B cell (primary cell): ENCODE results near the gene PROB1. TPM values are rescaled to one million over a fixed set of nuclear protein-coding genes. Genes with fewer than 3 reads are reported as not detected.

Source experiments
- ATAC-seq: fragments of 200-7000 bp; cut with Tn5 transposase; one replicate; pipeline ENCODE4 v1.10.0; 2021; ENCODE audit warnings: low read depth, mild to moderate bottlenecking, moderate number of reproducible peaks, moderate library complexity
- CTCF ChIA-PET: fragments of 350-600 bp; sonication (Branson Sonifier 250); formaldehyde crosslinking; loops from one replicate; lab custom pipeline; 2021; ENCODE audit warnings: antibody characterized with exemption, inconsistent platforms; lab: Charles Lee
- POLR2A ChIA-PET: fragments of 350-600 bp; sonication (Branson Sonifier 250); formaldehyde crosslinking; loops from one replicate; lab custom pipeline; 2021; ENCODE audit warnings: antibody characterized with exemption; lab: Charles Lee
- DNase-seq: peaks from one replicate; pipeline ENCODE4 v3.0.0; 2013
- H2AFZ ChIP-seq: 2 replicates; pipeline ENCODE4 v1.6.1; 2012; ENCODE audit warnings: mild to moderate bottlenecking, low read depth, low read length; ENCODE audit not compliant: insufficient read depth, poor library complexity, severe bottlenecking
- H3K27ac ChIP-seq, 2 donors: 1 replicate in 1 of 2; 2 replicates in 1 of 2; pipeline ENCODE4 v1.5.1; 2012 to 2013; ENCODE audit warnings: low read length in 2 of 2, mild to moderate bottlenecking in 2 of 2, moderate library complexity in 1 of 2
- H3K27me3 ChIP-seq, 4 experiments: fragments of 200-600 bp in 1 of 4; sonication (generic) in 1 of 4; replicated peaks in 1 of 4; 1 replicate in 2 of 4; 2 replicates in 2 of 4; pipeline versions ENCODE4 v1.6.1 to v1.7.0; 2013 to 2016; ENCODE audit warnings: low read length in 3 of 4, mild to moderate bottlenecking in 2 of 4, mixed read lengths in 1 of 4, moderate library complexity in 1 of 4; ENCODE audit not compliant: insufficient read depth in 4 of 4, control insufficient read depth in 3 of 4; ENCODE audit errors: control extremely low read depth in 1 of 4
- H3K36me3 ChIP-seq, 2 experiments: replicated peaks in 1 of 2; 1 replicate in 1 of 2; 2 replicates in 1 of 2; pipeline versions ENCODE4 v1.6.1 to v1.7.1; 2013; ENCODE audit warnings: low read length in 1 of 2; ENCODE audit not compliant: insufficient read depth in 2 of 2, control insufficient read depth in 1 of 2; ENCODE audit errors: control extremely low read depth in 1 of 2, extremely low read depth in 1 of 2
- H3K4me1 ChIP-seq, 2 donors: fragments of 200-600 bp in 1 of 2; sonication (generic) in 1 of 2; 1 replicate in 1 of 2; 2 replicates in 1 of 2; pipeline versions ENCODE4 v1.5.1 to v1.6.1; 2013 to 2017; ENCODE audit warnings: low read length in 2 of 2; ENCODE audit not compliant: control insufficient read depth in 2 of 2, insufficient read depth in 2 of 2
- H3K4me2 ChIP-seq: replicated peaks from 2 replicates; pipeline ENCODE3; 2012; ENCODE audit warnings: mild to moderate bottlenecking, low read depth, low read length; ENCODE audit not compliant: poor library complexity, severe bottlenecking
- H3K4me3 ChIP-seq, 5 experiments: fragments of 200-600 bp in 1 of 5; sonication (generic) in 1 of 5; 1 replicate in 3 of 5; 2 replicates in 2 of 5; pipeline versions ENCODE4 v1.5.1 to v1.7.0; 2011 to 2016; ENCODE audit warnings: low read length in 4 of 5, mild to moderate bottlenecking in 4 of 5, low read depth in 2 of 5, control low read depth in 1 of 5, moderate library complexity in 1 of 5; ENCODE audit not compliant: insufficient read depth in 1 of 5; ENCODE audit errors: control extremely low read depth in 1 of 5, extremely low read depth in 1 of 5
- H3K79me2 ChIP-seq: fragments of 200-600 bp; sonication (generic); one replicate; pipeline ENCODE4 v1.6.0; 2016; ENCODE audit warnings: low read length; ENCODE audit not compliant: control insufficient read depth, insufficient read depth
- H3K9ac ChIP-seq: fragments of 200-600 bp; sonication (generic); 2 replicates; pipeline ENCODE4 v1.6.1; 2017; ENCODE audit warnings: mild to moderate bottlenecking, low read length, moderate library complexity
- H3K9me3 ChIP-seq, 3 donors: one replicate each; pipeline versions ENCODE4 v1.6.1 to v1.7.1; 2013; ENCODE audit warnings: low read length in 2 of 3; ENCODE audit not compliant: control insufficient read depth in 2 of 3, insufficient read depth in 1 of 3; ENCODE audit errors: control extremely low read depth in 1 of 3
- H4K20me1 ChIP-seq: 2 replicates; pipeline ENCODE4 v1.6.0; 2012; ENCODE audit warnings: mild to moderate bottlenecking, low read length; ENCODE audit not compliant: insufficient read depth, control insufficient read depth, poor library complexity, severe bottlenecking
- H3K27ac Mint-ChIP-seq: one replicate; pipeline ENCODE4 v1.8.0; 2021; ENCODE audit warnings: mixed read lengths
- H3K27me3 Mint-ChIP-seq: one replicate; pipeline ENCODE4 v1.8.0; 2021; ENCODE audit warnings: mixed read lengths
- H3K4me1 Mint-ChIP-seq: one replicate; pipeline ENCODE4 v1.8.0; 2021; ENCODE audit warnings: mixed read lengths
- H3K4me3 Mint-ChIP-seq: one replicate; pipeline ENCODE4 v1.8.0; 2021; ENCODE audit warnings: mixed read lengths
- H3K9me3 Mint-ChIP-seq: one replicate; pipeline ENCODE4 v1.8.0; 2022; ENCODE audit warnings: mixed read lengths; ENCODE audit not compliant: insufficient read depth
- EZH2 ChIP-seq: IDR thresholded peaks from 2 replicates; pipeline ENCODE4 v1.6.1; 2012; ENCODE audit warnings: borderline replicate concordance, low read depth, mild to moderate bottlenecking, moderate library complexity, low read length; ENCODE audit not compliant: insufficient read depth, poor library complexity, severe bottlenecking
- WGBS: methylation state at CpG from one replicate; pipeline ENCODE4 v1.1.5; 2013; ENCODE audit warnings: missing lambda C conversion rate; ENCODE audit not compliant: insufficient coverage; 5-methylcytosine and 5-hydroxymethylcytosine counted together
- intact Hi-C: fragments of 100-400 bp; cut with micrococcal nuclease; formaldehyde crosslinking; loops from one replicate; pipeline ENCODE4 v1.10.0; 2022
- polyA plus RNA-seq: library from polyadenylated mRNA; depleted of rRNA; stranded (reverse); fragments of >200 nt; gene quantifications from 2 replicates; pipeline ENCODE4 v1.2.3, GENCODE V29; 2012
- total RNA-seq, 2 donors: library from RNA; stranded (reverse); fragments of 120-200 nt in 1 of 2; gene quantifications; 1 replicate in 1 of 2; 2 replicates in 1 of 2; pipeline versions ENCODE4 v1.2.3 to v1.2.4, GENCODE V29; 2013 to 2022
- TF ChIP-seq, protein P1 (sequence below): fragments of 200-600 bp; IDR thresholded peaks from one replicate; pipeline ENCODE4 v1.8.0; 2022; ENCODE audit warnings: antibody characterized with exemption, mild to moderate bottlenecking

Gene PROB1
- total and polyA plus RNA-seq, 2 donors (not counting 1 experiment from before 2014, with no cell fraction given), result 1.2 to 3.7 TPM

DNA sequence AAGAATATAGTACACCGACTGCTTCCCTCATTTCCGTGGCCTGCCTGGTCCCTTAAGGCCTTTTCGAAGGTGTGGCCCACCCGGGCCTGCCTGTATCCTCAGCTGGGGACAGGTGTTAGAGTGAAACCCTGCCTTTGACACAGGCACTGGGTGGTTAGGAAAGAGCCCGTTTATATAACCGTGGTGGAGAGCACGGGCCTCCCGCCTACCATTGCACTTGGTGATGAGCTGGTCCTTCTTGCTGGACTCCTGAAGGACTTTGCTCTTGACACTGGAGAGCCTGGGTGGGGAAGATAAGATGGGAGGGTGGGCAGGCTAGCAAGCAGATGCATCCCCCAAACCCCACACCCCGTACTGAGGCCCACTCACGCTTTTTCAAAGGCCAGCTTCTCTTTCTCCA, 6.6 kb upstream of the PROB1 start:
- Histone ChIP-seq H3K9ac (no peak overlapping the region), H3K36me3 (no peaks in the 10 kb centered on the region), H2AFZ (no peak overlapping the region), H3K27ac (no peak overlapping the region), H3K27me3 (no peaks in the 10 kb centered on the region), H3K79me2 (peaks cover 4% of the 10 kb centered on the region), H3K9me3 (no peaks in the 10 kb centered on the region), H3K4me2 (no peak overlapping the region), H3K4me1 (peaks cover 13 to 21% of the 10 kb centered on the region in 2 donors), H4K20me1 (no peaks in the 10 kb centered on the region), H3K4me3 (no peak overlapping the region)
- CTCF ChIA-PET, result interaction anchor here (2.5 to 2.9 kb wide), 2 partner anchors 21 to 112 kb away, joined by 5 to 9 read pairs; no protein-coding TSS in a partner anchor
- POLR2A ChIA-PET, result interaction anchor here (0.6 to 1.9 kb wide), 2 partner anchors 10 to 60 kb away, joined by 3 to 6 read pairs; no protein-coding TSS in a partner anchor
- no peak overlapping the region for H3K27ac Mint-ChIP-seq
- WGBS, result 96% methylated on average over 9 of the region's 10 CpGs
- no peaks in the 10 kb centered on the region for H3K9me3 Mint-ChIP-seq
- TF ChIP-seq EZH2, result no peak
- TF ChIP-seq, protein P1, sequence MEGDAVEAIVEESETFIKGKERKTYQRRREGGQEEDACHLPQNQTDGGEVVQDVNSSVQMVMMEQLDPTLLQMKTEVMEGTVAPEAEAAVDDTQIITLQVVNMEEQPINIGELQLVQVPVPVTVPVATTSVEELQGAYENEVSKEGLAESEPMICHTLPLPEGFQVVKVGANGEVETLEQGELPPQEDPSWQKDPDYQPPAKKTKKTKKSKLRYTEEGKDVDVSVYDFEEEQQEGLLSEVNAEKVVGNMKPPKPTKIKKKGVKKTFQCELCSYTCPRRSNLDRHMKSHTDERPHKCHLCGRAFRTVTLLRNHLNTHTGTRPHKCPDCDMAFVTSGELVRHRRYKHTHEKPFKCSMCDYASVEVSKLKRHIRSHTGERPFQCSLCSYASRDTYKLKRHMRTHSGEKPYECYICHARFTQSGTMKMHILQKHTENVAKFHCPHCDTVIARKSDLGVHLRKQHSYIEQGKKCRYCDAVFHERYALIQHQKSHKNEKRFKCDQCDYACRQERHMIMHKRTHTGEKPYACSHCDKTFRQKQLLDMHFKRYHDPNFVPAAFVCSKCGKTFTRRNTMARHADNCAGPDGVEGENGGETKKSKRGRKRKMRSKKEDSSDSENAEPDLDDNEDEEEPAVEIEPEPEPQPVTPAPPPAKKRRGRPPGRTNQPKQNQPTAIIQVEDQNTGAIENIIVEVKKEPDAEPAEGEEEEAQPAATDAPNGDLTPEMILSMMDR, result no peak
- ATAC-seq (no peak), DNase-seq (no peak)
- no peak overlapping the region for H3K4me3 Mint-ChIP-seq
- peaks cover 28% of the 10 kb centered on the region for H3K4me1 Mint-ChIP-seq
- H3K27me3 Mint-ChIP-seq, result no peaks in the 10 kb centered on the region
- intact Hi-C loops, result loop anchor here (10.0 kb wide), 3 partner anchors 233 to 937 kb away; partner anchors contain the start of gene EGR1

DNA sequence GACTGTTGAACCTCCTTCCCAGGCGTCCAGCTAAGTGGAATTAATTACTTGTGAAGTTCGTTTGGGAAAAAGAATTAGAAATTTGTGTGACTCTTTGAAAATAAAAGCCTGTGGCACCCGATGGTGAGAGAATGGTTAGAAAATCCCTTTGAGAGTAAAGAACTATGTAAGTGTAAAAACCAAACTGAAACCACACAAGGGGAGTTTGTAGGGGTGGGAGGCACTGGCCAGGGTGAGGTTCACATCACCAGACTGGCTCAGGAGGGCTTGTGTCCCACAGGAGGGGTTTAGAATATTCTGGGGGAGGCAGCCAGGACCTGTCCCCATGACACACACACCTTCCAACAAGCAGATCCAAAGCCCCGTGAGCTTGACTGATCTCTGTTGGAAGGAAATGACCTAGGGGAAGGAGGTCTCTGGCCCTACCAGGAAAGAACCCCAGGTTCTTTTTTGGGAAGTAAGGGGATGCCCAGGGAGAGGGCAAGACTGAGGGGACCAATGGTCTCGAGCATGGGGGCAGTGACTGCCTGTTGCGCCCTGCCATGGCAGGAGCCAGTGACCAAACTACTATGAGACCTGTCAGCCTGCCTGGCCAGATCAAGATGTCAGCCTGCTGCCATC, 4.7 kb upstream of the PROB1 start:
- Histone ChIP-seq H3K9me3 (no peaks in the 10 kb centered on the region), H3K4me1 (peaks cover 10 to 17% of the 10 kb centered on the region in 2 donors), H3K4me3 (no peak overlapping the region), H2AFZ (no peak overlapping the region), H3K27me3 (no peaks in the 10 kb centered on the region), H3K9ac (no peak overlapping the region), H4K20me1 (peaks cover 4% of the 10 kb centered on the region), H3K36me3 (no peaks in the 10 kb centered on the region), H3K27ac (no peak overlapping the region), H3K79me2 (no peaks in the 10 kb centered on the region), H3K4me2 (no peak overlapping the region)
- Mint-ChIP-seq H3K27me3 (no peaks in the 10 kb centered on the region), H3K9me3 (no peaks in the 10 kb centered on the region), H3K4me1 (peaks cover 25% of the 10 kb centered on the region), H3K4me3 (no peak overlapping the region), H3K27ac (no peak overlapping the region)
- intact Hi-C loops, result loop anchor here (10.0 kb wide), 3 partner anchors 235 to 935 kb away; partner anchors contain the start of gene EGR1
- no peak for TF ChIP-seq EZH2
- TF ChIP-seq, protein P1, result no peak
- CTCF ChIA-PET, result no interaction called here
- DNase-seq (no peak), ATAC-seq (no peak)
- 66% methylated on average over 5 of the region's 6 CpGs for WGBS
- POLR2A ChIA-PET, result interaction anchor here (0.6 kb wide), 1 partner anchor 1235 kb away, joined by 8 read pairs; no protein-coding TSS in a partner anchor
